Activated CD8-positive, alpha-beta memory T cell treated with anti-CD3 and anti-CD28 coated beads, Interleukin-2, amount 50 U/mL, for 1 hour (primary cell): ENCODE measurements around the gene TMEM150B.

Source experiments
- DNase-seq: peaks from one replicate; pipeline ENCODE4 v3.0.0-alpha.2; 2020; ENCODE audit errors: extremely low read depth

TMEM150B gene

DNA sequence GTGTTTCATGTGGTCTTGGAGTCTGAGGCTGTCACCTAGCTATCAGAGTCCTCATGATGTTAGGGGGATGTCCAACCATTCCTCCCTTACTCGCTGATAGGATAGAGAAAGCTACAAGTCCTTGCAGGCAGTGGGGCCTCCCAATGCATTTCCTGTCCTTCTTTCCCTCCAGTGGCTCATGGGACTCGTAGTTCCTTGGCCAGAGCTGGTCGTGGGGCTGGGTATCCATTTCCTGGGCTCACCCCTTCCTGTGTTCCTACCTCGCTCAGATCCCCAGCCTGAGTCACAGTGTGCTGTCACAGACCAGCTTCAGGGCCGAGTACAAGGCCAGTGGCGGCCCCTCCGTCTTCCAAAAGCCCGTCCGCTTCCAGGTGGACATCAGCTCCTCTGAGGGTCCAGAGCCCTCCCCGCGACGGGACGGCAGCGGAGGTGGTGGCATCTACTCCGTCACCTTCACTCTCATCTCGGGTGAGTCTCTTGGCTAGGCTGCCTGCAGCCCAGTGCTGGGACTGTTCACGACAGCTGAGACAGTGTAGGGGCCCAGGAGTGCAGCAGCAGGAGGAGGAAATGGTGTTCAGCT, 19.1 kb downstream of the TMEM150B start:
- DNase-seq = no peak

DNA sequence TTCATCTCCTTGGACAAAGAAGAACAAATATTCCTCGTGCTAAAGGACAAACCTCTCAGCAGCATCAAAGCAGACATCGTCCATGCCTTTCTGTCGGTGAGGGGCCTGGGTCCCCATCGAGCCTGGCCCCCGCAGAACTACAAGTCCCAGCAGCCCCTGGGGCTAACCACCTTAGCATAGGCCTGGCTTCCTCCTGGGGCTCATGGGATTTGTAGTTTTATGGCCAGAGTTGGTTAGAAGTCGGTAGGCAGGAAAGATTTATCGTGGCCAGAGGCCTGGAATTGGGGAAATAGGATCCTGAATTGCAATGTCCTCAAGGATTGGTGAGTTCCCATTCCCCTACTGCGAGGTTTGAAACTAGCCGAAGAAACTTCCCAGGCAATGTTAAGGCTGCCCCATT, 19.6 kb downstream of the TMEM150B start:
- DNase-seq = no peak

DNA sequence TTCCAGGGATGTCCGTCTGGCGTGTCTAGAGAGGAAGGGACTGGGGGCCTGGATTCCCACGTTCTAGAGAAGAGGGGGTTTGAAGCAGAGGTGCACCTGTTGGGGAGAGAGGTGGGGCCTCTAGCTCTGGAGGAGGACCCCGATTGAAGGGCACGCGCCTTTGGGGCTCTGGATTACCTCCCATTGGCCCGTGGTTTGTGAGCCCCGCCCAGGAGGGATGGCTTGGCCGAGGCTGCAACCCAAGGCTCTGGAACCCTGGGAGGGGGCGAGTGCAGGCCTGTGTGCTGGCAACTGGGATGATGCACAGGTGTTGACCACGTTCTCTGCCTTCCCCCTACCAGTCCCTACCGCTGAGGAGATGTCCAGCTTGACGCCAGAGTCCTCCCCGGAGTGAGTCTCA, 20.2 kb downstream of the TMEM150B start:
- DNase-seq = no peak

DNA sequence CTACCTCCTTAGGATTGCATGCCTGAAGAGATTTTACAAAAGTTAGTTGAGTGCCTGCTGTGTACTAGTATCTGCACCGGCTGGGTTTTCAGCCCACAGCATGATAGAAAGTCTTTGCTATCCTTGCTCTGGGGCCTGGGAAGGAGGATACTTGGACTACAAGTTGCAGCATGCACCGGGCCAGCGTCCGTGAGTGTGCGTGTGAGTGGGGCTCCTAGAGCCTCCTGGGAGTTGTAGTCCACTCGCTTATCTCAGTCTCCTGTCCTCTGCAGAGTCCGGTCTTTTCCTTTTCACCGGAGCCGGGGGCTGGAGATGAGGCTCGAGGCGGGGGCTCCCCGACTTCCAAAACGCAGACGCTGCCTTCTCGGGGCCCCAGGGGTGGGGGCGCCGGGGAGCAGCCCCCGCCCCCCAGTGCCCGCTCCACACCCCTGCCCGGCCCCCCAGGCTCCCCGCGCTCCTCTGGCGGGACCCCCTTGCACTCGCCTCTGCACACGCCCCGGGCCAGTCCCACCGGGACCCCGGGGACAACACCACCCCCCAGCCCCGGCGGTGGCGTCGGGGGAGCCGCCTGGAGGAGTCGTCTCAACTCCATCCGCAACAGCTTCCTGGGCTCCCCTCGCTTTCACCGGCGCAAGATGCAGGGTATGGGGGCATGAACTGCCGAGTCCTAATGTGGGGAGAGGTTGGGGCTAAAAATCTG, 20.7 kb downstream of the TMEM150B start:
- DNase-seq = no peak

DNA sequence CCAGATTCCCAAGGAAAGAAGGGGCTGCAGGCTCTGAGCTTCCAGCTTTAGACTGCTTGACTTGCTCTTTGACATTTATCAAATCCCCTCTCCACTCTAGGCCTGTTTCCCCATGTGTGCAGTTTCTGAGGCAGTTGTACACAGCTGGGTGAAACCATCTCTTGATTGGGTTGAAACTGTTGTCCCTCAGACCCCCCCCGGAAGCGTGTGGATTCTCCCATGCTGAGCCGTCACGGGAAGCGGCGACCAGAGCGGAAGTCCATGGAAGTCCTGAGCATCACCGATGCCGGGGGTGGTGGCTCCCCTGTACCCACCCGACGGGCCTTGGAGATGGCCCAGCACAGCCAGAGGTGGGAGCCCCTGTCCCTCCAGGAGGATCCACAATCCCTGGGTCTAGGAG, 21.7 kb downstream of the TMEM150B start:
- no peak for DNase-seq

DNA sequence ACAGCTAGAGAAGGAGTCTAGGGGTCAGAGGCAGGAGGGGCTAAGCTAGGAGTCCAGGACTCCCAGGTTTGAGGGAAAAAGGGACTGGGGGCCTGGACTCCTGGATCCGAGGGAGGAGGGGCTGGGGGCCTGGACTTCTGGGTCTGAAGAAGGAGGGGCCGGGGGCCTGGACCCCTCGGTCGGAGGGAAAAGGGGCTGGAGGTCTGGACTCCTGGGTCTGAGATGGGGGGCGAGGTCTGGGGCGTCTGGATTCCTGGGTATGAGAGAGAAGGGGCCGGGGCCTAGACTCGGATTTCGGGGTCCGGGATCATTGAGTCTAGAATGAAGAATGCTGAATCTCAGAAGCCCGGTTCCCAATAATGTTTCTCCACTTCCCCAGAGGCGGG, 22.8 kb downstream of the TMEM150B start:
- DNase-seq = no peak

DNA sequence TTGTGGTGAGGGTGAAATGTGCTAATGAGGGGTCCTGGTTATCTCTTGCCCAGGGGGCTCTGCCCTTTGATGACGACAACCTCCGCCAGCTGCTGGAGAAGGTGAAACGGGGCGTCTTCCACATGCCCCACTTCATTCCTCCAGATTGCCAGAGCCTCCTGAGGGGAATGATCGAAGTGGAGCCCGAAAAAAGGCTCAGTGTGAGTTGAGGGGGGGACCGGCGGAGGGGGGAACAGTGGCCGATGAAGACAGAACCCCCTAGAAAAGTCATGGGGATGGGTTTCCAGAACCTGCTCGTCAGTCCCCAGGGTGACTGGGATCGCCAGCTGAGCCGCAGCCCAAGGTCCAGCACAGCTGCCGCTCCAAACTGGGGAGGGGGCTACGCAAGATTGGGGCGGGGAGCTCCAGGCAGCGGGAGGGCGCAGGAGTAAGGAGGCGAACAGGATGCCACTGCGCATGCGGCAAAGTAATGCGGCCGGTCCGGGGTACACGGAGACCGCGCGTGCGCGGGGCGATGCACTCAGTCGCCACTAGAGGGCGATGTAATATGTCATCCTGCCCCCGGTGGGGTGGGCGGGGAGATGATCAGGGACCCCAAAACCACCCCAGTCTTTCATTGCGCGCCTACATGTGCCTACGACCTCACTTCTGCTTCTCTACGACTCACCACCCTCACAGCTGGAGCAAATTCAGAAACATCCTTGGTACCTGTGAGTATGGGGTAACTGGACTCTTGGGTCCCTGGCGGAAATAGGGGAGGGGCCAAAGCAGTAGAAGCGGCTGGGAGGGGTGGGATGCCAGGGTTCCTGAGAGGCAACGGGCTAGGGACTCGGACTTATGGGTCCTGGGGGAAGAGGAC, 23.5 kb downstream of the TMEM150B start:
- DNase-seq = peak; percentile 83

DNA sequence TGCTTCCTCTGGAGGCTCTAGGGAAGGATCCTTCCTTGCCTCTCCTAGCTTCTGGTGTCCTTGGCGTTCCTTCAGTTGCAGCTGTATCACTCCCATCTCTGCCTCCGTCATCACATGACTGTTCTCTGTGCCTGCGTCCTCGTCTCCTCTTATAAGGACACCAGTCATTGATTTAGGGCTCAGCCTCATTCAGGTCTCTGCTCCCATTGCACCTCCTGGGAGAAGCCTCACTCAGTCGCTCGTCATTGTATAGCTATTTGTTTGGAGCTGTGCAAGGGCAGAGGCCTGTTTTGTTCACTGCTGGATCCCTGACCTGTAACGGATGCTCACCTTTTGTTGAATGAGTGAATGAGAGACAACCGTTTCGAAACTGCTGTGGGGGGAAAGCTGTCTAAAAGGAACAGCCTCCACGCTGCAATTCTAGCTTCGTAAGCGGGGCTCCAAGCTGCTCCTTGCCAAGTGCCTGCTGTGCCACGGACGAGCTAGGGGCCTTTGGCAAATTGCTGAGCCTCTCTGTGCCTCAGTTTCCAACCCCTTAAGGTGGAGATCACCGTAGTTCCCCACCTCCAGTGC, 24.2 kb downstream of the TMEM150B start:
- DNase-seq = no peak

DNA sequence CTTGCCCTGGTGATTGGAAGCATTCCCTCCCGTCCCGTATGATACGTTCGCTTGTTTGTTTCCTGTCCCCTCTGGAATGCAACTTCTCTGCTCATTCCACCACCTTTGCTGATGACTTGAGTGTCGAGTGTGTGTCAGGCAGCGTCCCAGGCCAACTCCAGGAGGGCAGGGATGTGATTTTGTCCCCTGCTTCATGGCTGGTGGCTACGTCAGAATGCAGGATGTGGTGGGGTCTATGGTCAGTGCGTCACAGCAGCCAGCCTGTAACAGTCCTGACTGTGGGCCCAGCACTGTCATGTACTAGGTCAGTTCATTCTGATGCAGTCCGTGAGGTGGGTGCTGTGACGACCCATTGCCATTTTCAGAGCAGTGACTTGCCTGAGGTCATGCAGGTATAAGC, 25.1 kb downstream of the TMEM150B start:
- DNase-seq = no peak

DNA sequence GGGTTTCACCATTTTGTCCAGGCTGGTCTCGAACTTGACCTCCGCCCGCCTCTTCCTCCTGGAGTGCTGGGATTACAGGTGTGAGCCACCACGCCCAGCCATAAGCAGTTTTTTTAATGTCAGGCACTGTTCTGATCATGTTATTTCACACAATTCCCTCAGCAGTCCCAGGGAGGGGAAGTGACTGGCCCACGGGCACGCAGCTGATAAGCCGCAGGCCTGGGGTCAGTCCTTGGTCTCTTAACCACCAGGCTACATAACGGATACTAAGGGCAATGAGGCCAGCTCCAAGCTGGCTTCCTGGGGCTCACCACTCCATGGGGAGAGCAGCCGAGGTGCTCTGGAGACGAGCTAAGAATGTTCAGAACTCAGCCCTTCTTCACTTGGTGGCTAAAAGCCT, 27.9 kb downstream of the TMEM150B start:
- DNase-seq = no peak

DNA sequence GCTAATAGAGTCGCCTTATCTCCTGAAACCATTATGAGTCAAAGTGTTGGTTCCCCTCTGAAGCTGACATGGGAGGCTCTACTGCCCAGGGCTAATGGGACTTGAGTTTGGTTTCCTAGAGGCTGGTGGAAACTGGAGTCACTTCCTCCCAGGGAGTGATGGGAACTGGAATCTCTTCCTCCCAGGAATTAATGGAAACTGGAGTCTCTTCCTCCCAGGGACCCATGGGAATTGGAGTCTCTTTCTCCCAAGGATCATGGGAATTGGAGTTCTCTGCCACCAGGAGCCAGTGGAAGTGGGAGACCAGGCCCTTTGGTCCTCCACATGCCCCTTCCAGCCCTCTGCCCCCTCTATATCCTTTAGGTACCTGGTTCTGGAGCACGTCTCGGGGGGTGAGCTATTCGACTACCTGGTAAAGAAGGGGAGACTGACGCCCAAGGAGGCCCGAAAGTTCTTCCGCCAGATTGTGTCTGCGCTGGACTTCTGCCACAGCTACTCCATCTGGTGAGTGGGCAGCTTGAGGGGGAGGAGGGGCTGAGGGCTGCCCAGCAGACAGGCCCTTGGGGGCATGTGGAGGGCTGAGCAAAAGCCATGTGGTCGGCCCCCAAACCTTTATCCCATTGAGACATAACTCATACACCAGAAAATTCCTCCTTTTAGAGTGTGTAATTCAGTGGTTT, 35.9 kb downstream of the TMEM150B start:
- no peak for DNase-seq

DNA sequence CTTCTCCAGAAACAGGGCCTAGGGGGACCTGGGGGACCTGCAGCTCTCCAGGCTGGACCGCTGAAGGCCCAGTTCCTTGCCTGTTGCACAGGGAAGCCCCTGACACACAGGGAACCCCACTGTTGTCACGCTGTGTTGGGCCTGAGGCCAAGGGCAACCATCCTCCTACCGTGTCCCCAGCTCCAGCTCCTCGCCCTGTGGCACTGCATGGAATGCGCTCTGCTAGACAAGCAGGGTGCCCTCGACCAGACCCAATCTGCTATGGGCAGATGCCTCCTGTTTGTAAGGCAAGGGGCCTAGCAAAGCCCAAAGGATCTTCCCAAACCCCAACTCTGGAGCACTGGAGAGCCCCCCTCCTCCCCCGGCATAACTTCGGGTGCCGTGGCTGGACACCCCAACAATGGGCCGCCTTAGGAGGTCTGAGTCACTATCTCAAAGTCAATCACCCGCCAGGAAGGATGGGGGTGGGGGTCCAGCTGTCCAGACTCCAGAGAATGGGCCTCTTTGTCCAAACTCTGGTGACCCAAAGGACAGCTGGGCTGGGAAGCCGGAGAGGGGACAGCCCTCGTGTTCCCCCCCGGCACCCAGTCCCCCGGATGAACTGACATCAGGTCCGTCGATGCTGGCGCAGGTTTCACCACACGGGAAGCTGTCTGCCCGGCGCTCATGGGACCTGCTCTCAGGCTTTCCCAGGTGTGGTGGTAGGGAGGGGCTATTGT, 37.6 kb downstream of the TMEM150B start:
- DNase-seq = no peak

DNA sequence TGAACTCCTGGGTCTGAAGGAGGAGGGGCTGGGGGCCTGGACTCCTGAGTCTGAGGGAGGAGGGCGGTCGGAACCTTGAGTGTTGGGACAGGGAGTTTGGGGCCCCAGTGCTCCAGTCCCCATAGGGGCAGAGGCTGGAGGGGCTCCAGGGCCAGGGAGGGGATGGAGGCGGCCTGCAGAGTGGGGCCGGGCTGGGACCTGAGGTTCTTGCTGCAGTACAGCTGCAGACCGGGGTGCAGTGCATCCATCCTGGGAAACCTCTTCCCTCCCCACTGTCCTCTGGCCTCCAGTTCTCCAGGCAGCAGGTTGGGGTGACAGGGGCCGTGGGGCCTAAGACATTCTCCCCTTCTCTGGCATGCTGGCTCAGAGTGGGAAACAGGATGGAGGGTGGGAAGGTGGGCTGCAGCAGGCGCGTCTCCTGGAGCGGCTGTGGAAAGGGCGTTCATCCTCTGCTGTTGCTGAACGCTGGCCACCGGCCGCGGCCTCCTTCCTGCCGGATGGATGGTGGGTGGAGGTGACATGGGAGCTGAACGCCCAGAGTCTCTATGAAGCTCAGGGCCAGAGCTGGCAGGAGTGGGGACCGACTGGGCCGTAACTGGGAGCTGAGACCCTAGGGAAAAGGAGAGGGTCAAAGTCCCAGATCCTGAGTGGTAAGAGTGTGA, 39.8 kb downstream of the TMEM150B start:
- DNase-seq = no peak

DNA sequence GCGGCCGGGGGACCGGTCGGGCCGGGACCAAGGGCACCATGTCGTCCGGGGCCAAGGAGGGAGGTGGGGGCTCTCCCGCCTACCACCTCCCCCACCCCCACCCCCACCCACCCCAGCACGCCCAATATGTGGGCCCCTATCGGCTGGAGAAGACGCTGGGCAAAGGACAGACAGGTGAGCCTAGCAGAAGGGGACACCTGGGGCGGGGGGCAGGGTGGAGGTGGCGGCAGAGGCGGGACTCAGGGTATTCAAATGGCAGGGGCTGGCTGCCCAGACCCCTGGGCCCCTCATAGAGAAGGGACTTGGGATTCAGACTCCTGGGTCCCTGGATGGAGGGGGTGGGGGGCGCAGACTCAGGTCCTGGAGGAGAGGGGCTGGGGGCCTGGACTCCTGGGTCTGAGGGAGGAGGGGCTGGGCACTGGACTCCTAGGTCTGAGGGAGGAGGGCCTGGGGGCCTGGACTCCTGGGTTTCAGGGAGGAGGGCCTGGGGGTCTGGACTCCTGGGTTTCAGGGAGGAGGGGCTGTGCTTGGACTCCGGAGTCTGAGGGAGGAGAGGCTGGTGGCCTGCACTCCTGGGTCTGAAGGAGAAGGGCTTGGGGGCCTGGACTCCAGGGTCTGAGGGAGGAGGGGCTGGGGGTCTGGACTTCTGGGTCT, 40.6 kb downstream of the TMEM150B start:
- no peak for DNase-seq

DNA sequence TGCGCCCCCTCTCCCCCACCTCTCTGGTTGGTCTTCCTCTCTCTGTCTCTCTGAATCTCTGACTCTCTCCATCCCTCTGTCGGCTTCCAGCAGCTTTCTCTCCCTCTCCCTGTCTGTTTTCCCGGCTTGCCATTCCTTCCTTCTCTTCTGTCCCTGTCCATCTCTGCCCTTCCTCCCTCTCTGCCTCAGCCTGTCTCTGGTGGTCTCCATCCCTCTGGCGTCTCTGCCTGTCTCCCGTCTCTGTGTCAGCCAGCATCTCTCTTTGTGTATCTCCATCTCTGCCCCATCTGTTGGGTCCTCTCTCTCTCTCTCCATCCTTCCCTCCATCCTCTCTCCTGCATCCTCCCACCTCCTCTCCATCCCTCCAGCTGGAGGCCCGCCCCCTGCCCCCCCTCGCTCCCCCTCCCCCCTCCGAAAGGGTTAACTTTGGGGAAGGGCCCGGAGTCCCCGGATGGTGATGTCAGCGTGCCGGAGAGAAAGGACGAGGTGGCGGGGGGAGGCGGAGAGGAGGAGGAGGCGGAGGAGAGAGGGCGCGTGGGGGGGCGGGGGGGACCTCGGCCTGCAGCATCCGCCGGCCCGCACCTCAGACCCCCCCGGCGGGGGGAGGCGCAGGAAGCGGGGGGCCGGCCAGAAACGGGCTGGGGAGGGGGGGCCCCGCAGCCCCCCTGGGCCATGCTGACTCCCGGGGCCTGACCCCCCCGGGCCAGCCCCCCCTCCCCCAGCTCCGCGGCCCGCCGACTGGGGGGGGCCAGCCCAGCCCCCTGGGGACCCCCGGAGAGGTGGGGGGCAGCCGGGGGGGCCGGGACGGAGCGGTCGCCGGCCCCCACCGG, 41.4 kb downstream of the TMEM150B start, which contains the start of gene BRSK1:
TSS of gene BRSK1 (plus strand) at position 450 of the 830 bp plus-strand sequence. CDS start 446 bp downstream, outside the sequence.
- DNase-seq = no peak

DNA sequence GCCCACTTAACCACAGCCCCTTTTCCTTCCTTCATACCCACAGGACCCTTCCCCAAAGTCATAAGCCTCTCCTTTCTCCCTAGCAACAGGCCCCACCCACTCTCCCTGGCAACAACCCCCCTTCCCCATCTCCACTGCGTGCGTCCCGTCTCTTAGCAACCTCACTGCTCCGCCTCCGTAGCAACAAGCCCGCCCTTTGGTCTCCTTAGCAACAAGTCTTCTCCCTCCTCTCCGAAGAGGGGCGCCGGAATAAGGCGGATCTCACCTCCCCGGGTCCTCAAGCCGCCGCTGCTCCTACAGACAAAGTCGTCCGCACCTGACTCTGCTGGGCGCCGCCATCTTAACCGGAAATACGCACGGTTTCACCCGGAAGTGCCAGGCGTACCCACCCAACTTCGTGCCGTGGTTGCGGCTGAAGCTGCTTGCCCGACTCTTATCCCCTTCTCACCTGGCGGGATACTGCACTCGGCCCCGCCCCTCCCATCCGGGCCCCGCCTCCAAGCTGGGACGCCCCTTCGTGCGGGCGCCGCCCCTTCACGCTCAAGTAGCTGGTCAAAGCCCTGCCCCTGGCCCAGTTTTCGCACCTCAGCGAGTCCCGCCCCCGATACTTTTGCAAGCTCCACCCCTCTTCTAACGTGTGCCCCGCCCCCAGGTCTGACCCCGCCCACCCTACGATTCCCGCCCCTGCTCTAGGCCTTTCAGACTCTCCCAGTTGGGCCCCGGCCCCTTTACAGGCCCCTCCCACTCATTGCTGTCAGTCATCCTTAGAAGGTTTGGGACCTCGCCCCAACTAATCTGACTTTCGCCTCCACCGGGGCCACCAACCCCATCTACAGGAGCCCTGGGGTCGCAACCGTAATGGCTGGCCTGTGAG, 45.1 kb downstream of the TMEM150B start, which contains the start of gene HSPBP1:
TSS of gene HSPBP1 (minus strand) at position 341 of the 874 bp plus-strand sequence. CDS start 502 bp downstream, outside the sequence.
- DNase-seq = peak; percentile 90

DNA sequence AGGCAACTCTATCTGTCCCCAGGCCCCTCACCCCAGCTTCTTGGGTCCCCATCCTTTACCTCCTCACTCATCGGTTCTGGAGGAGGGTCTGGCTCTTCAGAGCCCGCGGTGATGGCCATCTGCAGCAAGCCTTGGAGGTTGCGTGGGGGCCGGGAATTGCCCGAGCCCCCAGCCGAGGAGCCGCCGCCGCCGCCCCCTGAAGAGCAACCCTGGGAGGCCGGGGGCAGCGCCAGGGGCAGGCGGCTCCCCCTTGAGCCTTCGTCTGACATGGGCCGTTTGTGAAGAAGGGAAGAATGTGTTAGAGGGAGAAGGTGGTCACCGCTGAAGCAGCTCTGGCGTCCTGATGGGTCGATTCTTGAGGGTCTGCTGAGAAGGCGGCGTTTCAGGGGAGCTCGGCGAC, 45.8 kb downstream of the TMEM150B start:
- DNase-seq = no peak
